DMS114 treated with DMSO at 0.1 percent for 48 hours (cell line): Measurements from ENCODE around the gene FBXW10B.
"Not testable (repeated sequence)": the region's sequence is repeated elsewhere in the genome, so short reads cannot be mapped to it uniquely, and the experiment has no call there.

Experiments used
- DNase-seq: peaks from one replicate; lab custom pipeline; 2025; ENCODE audit not compliant: unreplicated experiment; lab: John Stamatoyannopoulos, UW

The FBXW10B gene

GRCh38 chr17:15642505-15643251, 23.2 kb upstream of the FBXW10B start:
- not testable (repeated sequence) for DNase-seq

DNA sequence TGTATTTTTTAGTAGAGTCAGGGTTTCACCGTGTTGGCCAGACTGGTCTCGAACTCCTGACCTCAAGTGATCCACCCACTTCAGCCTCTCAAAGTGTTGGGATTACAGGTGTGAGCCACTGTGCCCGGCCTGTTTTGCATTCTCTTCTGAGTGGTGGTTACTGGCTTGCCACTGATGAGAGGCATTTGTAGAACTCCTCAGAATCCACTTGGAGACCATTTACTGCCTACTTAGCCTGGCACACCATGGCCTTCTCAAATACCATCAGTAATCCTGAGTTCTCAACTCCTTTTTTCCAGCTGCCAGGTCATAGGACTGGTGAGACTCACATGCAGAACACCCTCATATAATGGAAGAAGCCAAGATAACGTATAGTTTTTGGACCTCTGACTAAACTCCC, 22.5 kb upstream of the FBXW10B start:
- not testable (repeated sequence) for DNase-seq

GRCh38 chr17:15630930-15631453, 11.5 kb upstream of the FBXW10B start:
- not testable (repeated sequence) for DNase-seq

GRCh38 chr17:15629991-15630390, 10.5 kb upstream of the FBXW10B start:
- not testable (repeated sequence) for DNase-seq

GRCh38 chr17:15623661-15624209, 4.2 kb upstream of the FBXW10B start:
- not testable (repeated sequence) for DNase-seq

GRCh38 chr17:15623255-15623654, 3.8 kb upstream of the FBXW10B start:
- DNase-seq = not testable (repeated sequence)

- DNase-seq = not testable (repeated sequence)
Observed at GRCh38 chr17:15622124-15622523, 2.6 kb upstream of the FBXW10B start.

DNA sequence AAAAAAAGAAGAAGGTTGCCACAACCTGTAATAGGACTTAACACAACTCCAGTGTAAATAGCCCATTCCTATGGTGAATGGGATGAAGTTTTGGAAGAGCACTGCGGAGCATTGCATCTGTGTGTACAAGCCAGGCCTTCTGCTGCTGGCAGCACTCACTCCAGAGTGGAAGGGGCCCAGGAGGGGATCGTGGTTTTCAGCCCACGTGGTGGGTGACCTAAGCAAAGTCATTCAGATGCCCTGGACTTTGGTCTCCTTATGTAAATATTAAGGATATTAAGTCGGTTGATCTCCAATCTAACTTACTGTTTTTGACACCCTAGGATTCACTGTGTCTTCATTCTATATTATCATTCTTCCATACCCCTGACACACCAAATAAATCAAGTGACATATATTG, 2.7 kb downstream of the FBXW10B start:
- DNase-seq = not testable (repeated sequence)

DNA sequence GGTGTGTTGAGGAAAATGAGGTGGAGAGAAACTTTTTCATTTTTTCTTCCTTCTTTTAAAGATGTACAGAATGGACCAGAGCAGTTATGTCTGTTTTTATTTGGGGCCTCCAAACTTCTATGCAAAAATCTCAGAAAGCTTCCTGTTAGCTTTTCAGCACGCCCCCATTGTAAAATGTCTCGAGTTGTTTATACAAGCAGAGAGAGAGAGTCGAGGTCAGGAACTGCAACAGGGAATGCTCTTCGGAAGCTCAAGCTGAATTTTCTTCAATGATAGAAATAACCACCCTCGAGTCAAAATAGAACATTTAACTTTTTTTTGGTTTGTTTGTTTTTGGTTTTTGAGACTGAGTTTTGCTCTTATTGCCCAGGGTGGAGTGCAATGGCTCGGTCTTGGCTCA, 3.7 kb downstream of the FBXW10B start:
- not testable (repeated sequence) for DNase-seq

DNA sequence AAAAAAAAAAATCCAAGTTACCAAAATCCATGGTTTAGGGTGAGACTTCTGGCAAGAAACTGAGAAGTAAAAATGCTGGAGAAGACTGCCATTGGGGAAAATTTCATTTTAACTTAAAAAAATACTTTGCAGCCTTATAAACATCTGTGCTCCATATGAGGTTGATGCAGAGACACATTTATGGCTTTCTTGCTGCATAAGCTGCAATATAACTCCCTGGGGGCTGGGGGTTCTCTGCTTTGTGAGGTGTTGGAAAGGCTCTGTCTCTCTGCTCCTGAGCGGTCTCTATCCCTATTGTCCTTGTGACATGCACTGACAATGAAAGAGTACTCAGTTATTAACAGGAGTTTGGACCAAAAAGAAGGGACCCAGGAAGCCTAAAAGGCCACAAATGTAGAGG, 6.4 kb downstream of the FBXW10B start:
- not testable (repeated sequence) for DNase-seq

DNA sequence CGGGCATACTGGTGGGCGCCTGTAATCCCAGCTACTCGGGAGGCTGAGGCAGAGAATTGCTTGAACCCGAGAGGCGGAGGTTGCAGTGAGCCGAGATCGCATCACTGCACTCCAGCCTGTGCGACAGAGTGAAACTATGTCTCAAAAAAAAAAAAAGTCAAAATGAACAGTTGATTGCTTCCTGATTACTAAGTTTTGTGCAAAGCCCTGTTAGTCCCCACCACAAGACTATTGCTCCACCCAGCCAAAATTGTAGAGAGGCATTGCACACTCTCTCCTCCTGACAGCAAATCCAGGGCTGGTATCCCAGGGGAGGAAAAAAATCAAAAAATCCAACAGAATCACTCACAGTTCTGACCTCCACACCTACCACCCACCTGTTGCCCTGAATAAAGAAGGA, 26.5 kb downstream of the FBXW10B start:
- not testable (repeated sequence) for DNase-seq

DNA sequence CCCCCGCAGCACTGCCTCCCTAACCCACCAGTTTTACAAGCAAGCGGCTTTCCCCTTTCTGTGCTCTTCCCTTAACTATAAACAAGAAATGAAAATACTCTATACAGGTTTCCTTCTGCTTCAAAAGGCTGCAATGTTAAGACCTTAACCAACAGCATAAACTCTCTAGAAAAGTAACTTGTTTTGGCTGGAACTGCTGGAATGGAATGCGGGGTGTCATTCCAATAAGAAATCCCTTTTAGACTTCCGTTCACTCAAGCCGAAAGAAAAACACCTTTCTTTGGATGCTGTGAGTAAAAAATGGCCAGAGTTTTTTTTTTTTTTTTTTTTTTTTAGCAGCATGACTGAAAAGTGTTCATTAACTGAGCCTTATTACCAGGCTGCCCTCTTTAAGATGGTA, 27.5 kb downstream of the FBXW10B start:
- not testable (repeated sequence) for DNase-seq

DNA sequence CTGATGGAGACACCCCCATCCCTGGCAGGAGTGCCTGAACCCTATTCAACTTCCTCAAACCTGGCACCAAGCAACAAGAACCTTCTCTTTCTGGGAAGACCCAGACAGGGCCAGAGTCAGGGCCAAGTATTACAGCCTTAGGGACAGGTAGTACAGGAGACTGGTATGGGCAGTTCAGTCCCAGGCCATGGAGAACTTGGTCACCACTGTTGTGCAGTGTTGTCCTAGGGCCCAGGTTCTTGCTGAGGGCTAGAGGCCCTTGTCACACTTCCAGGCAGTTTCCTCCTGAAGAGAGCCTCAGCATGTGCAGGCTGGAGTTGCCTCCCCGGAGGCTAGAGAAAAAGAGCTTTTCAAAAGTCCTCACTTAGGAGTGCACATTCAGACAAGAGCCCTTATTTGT, 28.7 kb downstream of the FBXW10B start:
- not testable (repeated sequence) for DNase-seq

GRCh38 chr17:15589544-15590536, 29.7 kb downstream of the FBXW10B start:
- DNase-seq = not testable (repeated sequence)

- not testable (repeated sequence) for DNase-seq
Observed at GRCh38 chr17:15588017-15588416, 31.5 kb downstream of the FBXW10B start.

GRCh38 chr17:15583313-15583712, 36.2 kb downstream of the FBXW10B start:
- not testable (repeated sequence) for DNase-seq

DNA sequence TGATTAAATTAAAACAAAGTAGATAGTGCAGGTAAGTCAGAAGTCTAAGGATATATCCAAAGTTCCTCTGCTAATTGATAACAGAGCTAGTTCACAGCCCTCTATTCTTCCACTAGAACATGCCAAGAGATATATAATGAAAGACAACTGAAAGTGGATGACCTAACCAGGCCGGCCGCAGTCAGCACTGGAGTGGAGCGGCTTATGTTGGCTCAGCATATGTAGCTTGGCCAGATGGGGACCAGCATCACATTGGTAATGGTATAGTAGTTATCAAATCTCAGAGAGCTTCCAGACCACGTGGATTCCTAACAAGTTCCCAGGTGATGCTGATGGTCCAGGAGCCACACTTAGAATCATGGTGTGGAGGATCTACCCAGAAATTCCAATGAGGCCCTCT, 38.0 kb downstream of the FBXW10B start:
- not testable (repeated sequence) for DNase-seq

GRCh38 chr17:15576848-15577247, 42.7 kb downstream of the FBXW10B start:
- not testable (repeated sequence) for DNase-seq

GRCh38 chr17:15574660-15575059, 44.8 kb downstream of the FBXW10B start:
- not testable (repeated sequence) for DNase-seq

DNA sequence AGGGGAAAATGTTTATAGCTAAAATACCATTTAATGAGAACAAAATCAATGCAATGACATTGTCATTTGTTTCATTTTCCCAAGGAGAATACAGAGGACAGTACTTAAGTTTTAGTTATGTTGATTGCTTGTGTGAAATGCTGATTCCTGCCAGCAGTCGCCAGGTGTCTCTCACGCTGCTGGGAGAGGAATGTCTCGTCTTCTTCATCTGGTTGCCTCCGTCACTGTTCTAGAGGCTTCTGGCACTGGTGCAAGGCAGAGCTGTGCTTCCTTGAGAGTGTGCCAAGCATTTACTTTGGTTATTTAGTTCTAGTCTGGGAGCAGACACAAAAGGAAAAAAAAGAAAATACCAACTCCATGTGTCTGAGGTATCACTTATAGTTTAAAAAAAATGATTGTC, 45.6 kb downstream of the FBXW10B start:
- DNase-seq = not testable (repeated sequence)
